OCI-LY7 (cell line): ENCODE results near the gene DLG5.

Experiments
- CTCF ChIP-seq: fragments of 200-600 bp; sonication (generic); conservative IDR thresholded peaks from 2 replicates; pipeline ENCODE4 v1.5.1; 2014; ENCODE audit warnings: mild to moderate bottlenecking, antibody characterized with exemption, low read length, moderate library complexity, mixed read lengths
- EZH2phosphoT487 ChIP-seq: fragments of 200-600 bp; sonication (generic); IDR thresholded peaks from 2 replicates; pipeline ENCODE4 v1.6.1; 2018; ENCODE audit warnings: low read depth, borderline replicate concordance, mild to moderate bottlenecking, mixed run types, antibody characterized with exemption, low read length, moderate library complexity, mixed read lengths

GRCh38 chr10:77926566-77927401 is at the start of gene DLG5:
- TF ChIP-seq EZH2phosphoT487 (no peak), CTCF (no peak)
